Small intestine (tissue), 7 donors: Measurements from ENCODE around the gene TNNI2. TPM values are rescaled to one million over a fixed set of nuclear protein-coding genes. Genes with fewer than 3 reads are reported as not detected.

Experiments
- DNase-seq, 2 donors: peaks; one replicate each; pipeline versions ENCODE4 v3.0.0 to v3.0.0-alpha.2; 2013
- FAIRE-seq: peaks from 2 replicates; lab custom pipeline; 2012; peaks lifted over from hg19 to GRCh38; lab: Jason Lieb, UNC
- H3K27ac ChIP-seq, 3 donors: one replicate each; pipeline ENCODE4 v1.5.1; 2013; ENCODE audit warnings: low read length in 2 of 3, mild to moderate bottlenecking in 2 of 3, control low read depth in 1 of 3, inconsistent platforms in 1 of 3, low read depth in 1 of 3, moderate library complexity in 1 of 3
- H3K27me3 ChIP-seq, 3 donors: one replicate each; pipeline ENCODE4 v1.6.1; 2013; ENCODE audit warnings: low read length in 3 of 3, inconsistent platforms in 1 of 3; ENCODE audit not compliant: control insufficient read depth in 3 of 3, insufficient read depth in 3 of 3
- H3K36me3 ChIP-seq, 3 donors: one replicate each; pipeline ENCODE4 v1.6.1; 2013; ENCODE audit warnings: low read length in 3 of 3, inconsistent platforms in 1 of 3, low read depth in 1 of 3, mild to moderate bottlenecking in 1 of 3, moderate library complexity in 1 of 3; ENCODE audit not compliant: control insufficient read depth in 3 of 3, insufficient read depth in 2 of 3
- H3K4me1 ChIP-seq, 3 donors: one replicate each; pipeline ENCODE4 v1.6.1; 2013; ENCODE audit warnings: low read length in 2 of 3, inconsistent platforms in 1 of 3, low read depth in 1 of 3, mild to moderate bottlenecking in 1 of 3, moderate library complexity in 1 of 3; ENCODE audit not compliant: control insufficient read depth in 3 of 3, insufficient read depth in 2 of 3
- H3K4me3 ChIP-seq, 3 donors: one replicate each; pipeline ENCODE4 v1.5.1; 2013; ENCODE audit warnings: low read length in 3 of 3, control low read depth in 1 of 3, inconsistent platforms in 1 of 3, low read depth in 1 of 3, mild to moderate bottlenecking in 1 of 3, moderate library complexity in 1 of 3
- H3K9me3 ChIP-seq, 2 donors: one replicate each; pipeline ENCODE4 v1.6.1; 2013; ENCODE audit warnings: low read depth in 1 of 2, low read length in 1 of 2; ENCODE audit not compliant: control insufficient read depth in 2 of 2, insufficient read depth in 1 of 2
- WGBS, 3 donors: extraction: QIAGEN DNeasy Blood & Tissue Kit; methylation state at CpG; one replicate each; pipeline ENCODE4 v1.1.7; 2013; 5-methylcytosine and 5-hydroxymethylcytosine counted together
- polyA plus RNA-seq, 4 donors: library from polyadenylated mRNA; stranded (reverse) in 3 of 4; unstranded in 1 of 4; fragments of 200-250 nt in 3 of 4; fragments of 120-200 nt in 1 of 4; gene quantifications; one replicate each; pipeline versions ENCODE4 v1.2.1 to v1.2.3, GENCODE V29; 2013
- donor health status: healthy with polysubstance abuse.
- donor health status: control.
- donor health status: control.
- donor health status: Bipolar disorder and iron deficiency.
- donor health status: healthy.

Gene TNNI2
- polyA plus RNA-seq, 4 donors = 0.49 to 8.9 (median 8.2) TPM

GRCh38 chr11:1845095-1845429 lies 6.3 kb downstream of the TNNI2 start:
- no peaks in the 10 kb centered on the region for H3K36me3 ChIP-seq
- no peak overlapping the region for H3K4me3 ChIP-seq
- peak overlapping the region in 2 of 3 donors; percentile 10 to 52 for H3K27ac ChIP-seq
- no peak for DNase-seq
- H3K27me3 ChIP-seq = no peaks in the 10 kb centered on the region
- H3K9me3 ChIP-seq = no peaks in the 10 kb centered on the region
- no peak for FAIRE-seq
- 43 to 87% (median 55%) methylated on average over 1 of the region's 1 CpG for WGBS, 3 donors
- H3K4me1 ChIP-seq = peaks cover 0 to 9% (median 5%) of the 10 kb centered on the region in 3 donors

GRCh38 chr11:1845561-1846452 lies 7.0 kb downstream of the TNNI2 start:
- no peaks in the 10 kb centered on the region for H3K27me3 ChIP-seq
- peaks cover 0 to 9% (median 5%) of the 10 kb centered on the region in 3 donors for H3K4me1 ChIP-seq
- H3K27ac ChIP-seq = peak overlapping the region in 1 of 3 donors; percentile 10
- no peak overlapping the region for H3K4me3 ChIP-seq
- no peaks in the 10 kb centered on the region for H3K9me3 ChIP-seq
- no peaks in the 10 kb centered on the region for H3K36me3 ChIP-seq
- no peak for FAIRE-seq
- WGBS, 3 donors = 64 to 80% (median 64%) methylated on average over 15 to 21 of the region's 21 CpGs
- DNase-seq = no peak

DNA sequence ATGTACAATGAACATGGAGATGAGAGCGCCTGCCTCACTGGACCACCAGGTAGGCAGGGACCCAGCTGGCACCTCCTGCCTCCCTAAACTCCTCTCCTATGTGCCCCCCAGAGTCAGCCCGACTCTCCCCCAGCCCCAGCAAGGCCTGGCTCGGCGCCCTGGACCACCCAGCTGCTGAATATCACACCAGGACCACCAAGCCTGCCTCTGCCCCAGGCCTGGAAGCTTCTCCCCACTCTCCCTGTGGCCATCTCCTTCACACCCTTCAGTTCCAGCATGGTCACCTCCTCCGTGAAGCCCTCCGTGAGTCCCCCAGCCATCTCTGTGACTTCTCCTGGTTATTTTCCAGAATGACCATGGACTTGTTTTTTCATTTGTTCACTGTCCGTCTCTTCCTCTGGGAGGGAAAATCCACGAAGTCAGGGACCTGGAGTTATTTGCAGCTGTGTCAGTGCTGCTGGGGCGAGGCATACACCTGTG lies 7.7 kb downstream of the TNNI2 start:
- peaks cover 0 to 9% (median 5%) of the 10 kb centered on the region in 3 donors for H3K4me1 ChIP-seq
- no peaks in the 10 kb centered on the region for H3K36me3 ChIP-seq
- 83 to 91% (median 86%) methylated on average over 9 of the region's 9 CpGs for WGBS, 3 donors
- no peak for FAIRE-seq
- H3K27me3 ChIP-seq = no peaks in the 10 kb centered on the region
- H3K9me3 ChIP-seq = no peaks in the 10 kb centered on the region
- no peak for DNase-seq
- no peak overlapping the region for H3K4me3 ChIP-seq
- H3K27ac ChIP-seq = no peak overlapping the region

DNA sequence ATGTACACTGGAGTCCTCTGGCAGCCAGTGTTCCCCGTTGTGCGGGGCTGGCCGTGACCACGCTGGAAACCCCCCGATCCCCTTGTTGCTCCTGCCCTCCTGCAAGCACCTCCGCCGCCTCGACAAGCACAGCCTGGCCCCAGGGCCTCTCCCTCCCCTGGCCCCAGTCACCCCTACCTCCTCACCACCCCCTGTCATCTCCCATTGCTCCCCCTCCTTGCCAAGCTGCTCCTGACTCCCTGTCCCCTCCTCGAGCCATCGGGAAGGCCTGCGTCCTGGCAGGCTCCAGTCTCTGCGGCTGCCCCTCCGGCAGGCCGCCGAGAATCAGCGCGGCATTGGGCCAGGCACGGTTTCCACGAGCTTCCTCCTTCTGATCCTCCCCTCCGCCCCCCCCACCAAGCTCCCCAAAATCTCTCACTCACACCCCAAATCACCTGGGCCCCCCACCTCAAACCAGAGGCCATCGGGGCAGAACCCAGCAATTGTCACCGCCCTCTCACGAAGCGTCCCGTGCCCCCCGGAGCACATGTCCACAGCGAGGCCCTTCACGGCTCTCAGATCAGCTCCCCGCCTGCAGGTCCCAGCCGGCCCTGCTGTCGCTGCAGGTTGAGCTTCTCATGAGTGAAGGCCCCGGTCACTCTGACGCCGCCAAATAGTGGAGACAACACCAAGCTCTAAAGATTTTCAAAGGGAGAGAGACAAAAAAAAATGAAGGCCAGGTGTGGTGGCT lies 8.4 kb downstream of the TNNI2 start:
- 90 to 93% (median 90%) methylated on average over 32 to 34 of the region's 34 CpGs for WGBS, 3 donors
- no peaks in the 10 kb centered on the region for H3K27me3 ChIP-seq
- peaks cover 2 to 9% (median 5%) of the 10 kb centered on the region in 3 donors for H3K4me1 ChIP-seq
- DNase-seq (no peak), FAIRE-seq (no peak)
- H3K4me3 ChIP-seq = no peak overlapping the region
- no peaks in the 10 kb centered on the region for H3K36me3 ChIP-seq
- H3K9me3 ChIP-seq = no peaks in the 10 kb centered on the region
- H3K27ac ChIP-seq = no peak overlapping the region

- Histone ChIP-seq H3K36me3 (no peaks in the 10 kb centered on the region), H3K27me3 (no peaks in the 10 kb centered on the region), H3K9me3 (no peaks in the 10 kb centered on the region), H3K4me1 (peaks cover 2 to 9% (median 5%) of the 10 kb centered on the region in 3 donors), H3K4me3 (no peak overlapping the region), H3K27ac (no peak overlapping the region)
- WGBS, 3 donors = 75 to 84% (median 81%) methylated on average over 18 of the region's 18 CpGs
- DNase-seq (no peak), FAIRE-seq (no peak)
Observed at GRCh38 chr11:1847926-1848639, 9.3 kb downstream of the TNNI2 start.

- Histone ChIP-seq H3K4me3 (no peak overlapping the region), H3K27me3 (no peaks in the 10 kb centered on the region), H3K9me3 (no peaks in the 10 kb centered on the region), H3K4me1 (peaks cover 2 to 9% (median 5%) of the 10 kb centered on the region in 3 donors), H3K27ac (no peak overlapping the region), H3K36me3 (no peaks in the 10 kb centered on the region)
- 78 to 93% (median 92%) methylated on average over 19 of the region's 19 CpGs for whole genome bisulfite sequencing, 3 donors
- FAIRE-seq = no peak
- no peak for DNase-seq
Observed at GRCh38 chr11:1848640-1849430, 10.1 kb downstream of the TNNI2 start.

- DNase-seq (no peak), FAIRE-seq (no peak)
- no peaks in the 10 kb centered on the region for H3K36me3 ChIP-seq
- peak overlapping the region in 2 of 3 donors; percentile 53 to 98 for H3K27ac ChIP-seq
- 75 to 84% (median 82%) methylated on average over 20 to 21 of the region's 21 CpGs for WGBS, 3 donors
- H3K4me3 ChIP-seq = no peak overlapping the region
- no peaks in the 10 kb centered on the region for H3K9me3 ChIP-seq
- H3K27me3 ChIP-seq = no peaks in the 10 kb centered on the region
- H3K4me1 ChIP-seq = peaks cover 0 to 2% (median 0%) of the 10 kb centered on the region in 3 donors
Observed at GRCh38 chr11:1851468-1852180, 12.8 kb downstream of the TNNI2 start.
